H1 (cell line): ENCODE measurements around the gene PXK. TPM values are rescaled to one million over a fixed set of nuclear protein-coding genes. Genes with fewer than 3 reads are reported as not detected.

Experiments
- BACH1 ChIP-seq: IDR thresholded peaks from 2 replicates; pipeline ENCODE4 v1.6.1; 2012; ENCODE audit warnings: low read length, improper control_type of control experiment
- BCL11A ChIP-seq, 2 experiments: IDR thresholded peaks; one replicate each; pipeline ENCODE4 v1.6.1; 2011; ENCODE audit warnings: low read depth in 2 of 2, low read length in 2 of 2, mild to moderate bottlenecking in 2 of 2
- GABPA ChIP-seq: IDR thresholded peaks from 2 replicates; pipeline ENCODE4 v1.6.1; 2011; ENCODE audit warnings: mild to moderate bottlenecking, low read length, moderate library complexity, borderline replicate concordance; ENCODE audit not compliant: insufficient read depth
- HDAC6 ChIP-seq: IDR thresholded peaks from one replicate; pipeline ENCODE4 v1.7.1; 2012; ENCODE audit warnings: low read depth, mild to moderate bottlenecking, inconsistent platforms, low read length, moderate library complexity
- KDM4A ChIP-seq: IDR thresholded peaks from one replicate; pipeline ENCODE4 v1.7.1; 2012; ENCODE audit warnings: low read depth, mild to moderate bottlenecking, moderate library complexity, low read length, inconsistent platforms; ENCODE audit not compliant: severe bottlenecking
- NRF1 ChIP-seq: IDR thresholded peaks from 2 replicates; pipeline ENCODE4 v1.6.1; 2011; ENCODE audit warnings: mild to moderate bottlenecking, low read depth, low read length, improper control_type of control experiment
- POLR2A ChIP-seq, 2 experiments: IDR thresholded peaks; 1 replicate in 1 of 2; 2 replicates in 1 of 2; pipeline ENCODE4 v1.6.1; 2011; ENCODE audit warnings: low read depth in 2 of 2, low read length in 2 of 2, mild to moderate bottlenecking in 2 of 2; ENCODE audit errors: control extremely low read depth in 1 of 2
- SIRT6 ChIP-seq: IDR thresholded peaks from one replicate; pipeline ENCODE4 v1.7.1; 2012; ENCODE audit warnings: low read length, inconsistent platforms
- SIX5 ChIP-seq: IDR thresholded peaks from 2 replicates; pipeline ENCODE4 v1.6.1; 2011; ENCODE audit warnings: mild to moderate bottlenecking, low read depth, low read length
- ZNF274 ChIP-seq: IDR thresholded peaks from 2 replicates; pipeline ENCODE4 v1.7.0; 2012; ENCODE audit warnings: low read length, borderline replicate concordance; ENCODE audit errors: extremely low read depth
- polyA plus RNA-seq, 7 experiments: library from polyadenylated mRNA; depleted of rRNA in 3 of 7; stranded (reverse) in 5 of 7; unstranded in 2 of 7; fragments of >200 nt in 5 of 7; fragments of 200-250 nt in 2 of 7; gene quantifications; 1 replicate in 5 of 7; 2 replicates in 1 of 7; 4 replicates in 1 of 7; pipeline versions ENCODE4 v1.2.1 to v1.2.3, GENCODE V29; 2011 to 2013; ENCODE audit warnings: missing spikeins in 2 of 7, mixed read lengths in 2 of 7
- total RNA-seq: library from RNA; stranded (reverse); fragmentation: NEBNext Ultra II Directional; extraction: Animal tissue kit (Norgen Biotek cat#: 25700); gene quantifications from 2 replicates; pipeline ENCODE4 v1.2.1, GENCODE V29; 2021
- TF ChIP-seq, protein P1 (sequence below): fragments of 300-600 bp; sonication (generic); IDR thresholded peaks from 2 replicates; pipeline ENCODE4 v1.7.1; 2012; ENCODE audit warnings: low read length, moderate library complexity, mild to moderate bottlenecking, inconsistent platforms; ENCODE audit not compliant: insufficient replicate concordance
- TF ChIP-seq, protein P2 (sequence below): IDR thresholded peaks from 2 replicates; pipeline ENCODE4 v1.6.1; 2011; ENCODE audit warnings: low read length, improper control_type of control experiment

PXK gene
- total and polyA plus RNA-seq, 2 of the 8 experiments (the other 6 are each of a cell fraction or from before 2014, with no cell fraction given), result 3.5 to 7.1 TPM

DNA sequence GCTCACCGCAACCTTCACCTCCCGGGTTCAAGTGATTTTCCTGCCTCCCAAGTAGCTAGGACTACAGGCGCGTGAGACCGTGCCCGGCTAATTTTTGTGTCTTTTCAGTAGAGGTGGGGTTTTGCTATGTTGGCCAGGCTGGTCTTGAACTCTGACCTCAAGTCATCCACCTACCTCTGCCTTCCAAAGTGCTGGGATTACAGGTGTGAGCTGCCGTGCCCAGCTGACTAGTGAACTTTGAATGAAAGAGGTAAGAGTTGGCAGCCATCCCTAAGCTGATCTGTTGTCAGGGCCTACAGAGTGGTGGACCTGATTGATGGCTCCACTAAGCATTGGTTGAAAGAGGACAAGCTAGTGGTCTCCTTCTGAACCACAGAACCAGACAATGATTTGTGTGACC is 15.3 kb downstream of the PXK start (continued):
- TF ChIP-seq, protein P1, sequence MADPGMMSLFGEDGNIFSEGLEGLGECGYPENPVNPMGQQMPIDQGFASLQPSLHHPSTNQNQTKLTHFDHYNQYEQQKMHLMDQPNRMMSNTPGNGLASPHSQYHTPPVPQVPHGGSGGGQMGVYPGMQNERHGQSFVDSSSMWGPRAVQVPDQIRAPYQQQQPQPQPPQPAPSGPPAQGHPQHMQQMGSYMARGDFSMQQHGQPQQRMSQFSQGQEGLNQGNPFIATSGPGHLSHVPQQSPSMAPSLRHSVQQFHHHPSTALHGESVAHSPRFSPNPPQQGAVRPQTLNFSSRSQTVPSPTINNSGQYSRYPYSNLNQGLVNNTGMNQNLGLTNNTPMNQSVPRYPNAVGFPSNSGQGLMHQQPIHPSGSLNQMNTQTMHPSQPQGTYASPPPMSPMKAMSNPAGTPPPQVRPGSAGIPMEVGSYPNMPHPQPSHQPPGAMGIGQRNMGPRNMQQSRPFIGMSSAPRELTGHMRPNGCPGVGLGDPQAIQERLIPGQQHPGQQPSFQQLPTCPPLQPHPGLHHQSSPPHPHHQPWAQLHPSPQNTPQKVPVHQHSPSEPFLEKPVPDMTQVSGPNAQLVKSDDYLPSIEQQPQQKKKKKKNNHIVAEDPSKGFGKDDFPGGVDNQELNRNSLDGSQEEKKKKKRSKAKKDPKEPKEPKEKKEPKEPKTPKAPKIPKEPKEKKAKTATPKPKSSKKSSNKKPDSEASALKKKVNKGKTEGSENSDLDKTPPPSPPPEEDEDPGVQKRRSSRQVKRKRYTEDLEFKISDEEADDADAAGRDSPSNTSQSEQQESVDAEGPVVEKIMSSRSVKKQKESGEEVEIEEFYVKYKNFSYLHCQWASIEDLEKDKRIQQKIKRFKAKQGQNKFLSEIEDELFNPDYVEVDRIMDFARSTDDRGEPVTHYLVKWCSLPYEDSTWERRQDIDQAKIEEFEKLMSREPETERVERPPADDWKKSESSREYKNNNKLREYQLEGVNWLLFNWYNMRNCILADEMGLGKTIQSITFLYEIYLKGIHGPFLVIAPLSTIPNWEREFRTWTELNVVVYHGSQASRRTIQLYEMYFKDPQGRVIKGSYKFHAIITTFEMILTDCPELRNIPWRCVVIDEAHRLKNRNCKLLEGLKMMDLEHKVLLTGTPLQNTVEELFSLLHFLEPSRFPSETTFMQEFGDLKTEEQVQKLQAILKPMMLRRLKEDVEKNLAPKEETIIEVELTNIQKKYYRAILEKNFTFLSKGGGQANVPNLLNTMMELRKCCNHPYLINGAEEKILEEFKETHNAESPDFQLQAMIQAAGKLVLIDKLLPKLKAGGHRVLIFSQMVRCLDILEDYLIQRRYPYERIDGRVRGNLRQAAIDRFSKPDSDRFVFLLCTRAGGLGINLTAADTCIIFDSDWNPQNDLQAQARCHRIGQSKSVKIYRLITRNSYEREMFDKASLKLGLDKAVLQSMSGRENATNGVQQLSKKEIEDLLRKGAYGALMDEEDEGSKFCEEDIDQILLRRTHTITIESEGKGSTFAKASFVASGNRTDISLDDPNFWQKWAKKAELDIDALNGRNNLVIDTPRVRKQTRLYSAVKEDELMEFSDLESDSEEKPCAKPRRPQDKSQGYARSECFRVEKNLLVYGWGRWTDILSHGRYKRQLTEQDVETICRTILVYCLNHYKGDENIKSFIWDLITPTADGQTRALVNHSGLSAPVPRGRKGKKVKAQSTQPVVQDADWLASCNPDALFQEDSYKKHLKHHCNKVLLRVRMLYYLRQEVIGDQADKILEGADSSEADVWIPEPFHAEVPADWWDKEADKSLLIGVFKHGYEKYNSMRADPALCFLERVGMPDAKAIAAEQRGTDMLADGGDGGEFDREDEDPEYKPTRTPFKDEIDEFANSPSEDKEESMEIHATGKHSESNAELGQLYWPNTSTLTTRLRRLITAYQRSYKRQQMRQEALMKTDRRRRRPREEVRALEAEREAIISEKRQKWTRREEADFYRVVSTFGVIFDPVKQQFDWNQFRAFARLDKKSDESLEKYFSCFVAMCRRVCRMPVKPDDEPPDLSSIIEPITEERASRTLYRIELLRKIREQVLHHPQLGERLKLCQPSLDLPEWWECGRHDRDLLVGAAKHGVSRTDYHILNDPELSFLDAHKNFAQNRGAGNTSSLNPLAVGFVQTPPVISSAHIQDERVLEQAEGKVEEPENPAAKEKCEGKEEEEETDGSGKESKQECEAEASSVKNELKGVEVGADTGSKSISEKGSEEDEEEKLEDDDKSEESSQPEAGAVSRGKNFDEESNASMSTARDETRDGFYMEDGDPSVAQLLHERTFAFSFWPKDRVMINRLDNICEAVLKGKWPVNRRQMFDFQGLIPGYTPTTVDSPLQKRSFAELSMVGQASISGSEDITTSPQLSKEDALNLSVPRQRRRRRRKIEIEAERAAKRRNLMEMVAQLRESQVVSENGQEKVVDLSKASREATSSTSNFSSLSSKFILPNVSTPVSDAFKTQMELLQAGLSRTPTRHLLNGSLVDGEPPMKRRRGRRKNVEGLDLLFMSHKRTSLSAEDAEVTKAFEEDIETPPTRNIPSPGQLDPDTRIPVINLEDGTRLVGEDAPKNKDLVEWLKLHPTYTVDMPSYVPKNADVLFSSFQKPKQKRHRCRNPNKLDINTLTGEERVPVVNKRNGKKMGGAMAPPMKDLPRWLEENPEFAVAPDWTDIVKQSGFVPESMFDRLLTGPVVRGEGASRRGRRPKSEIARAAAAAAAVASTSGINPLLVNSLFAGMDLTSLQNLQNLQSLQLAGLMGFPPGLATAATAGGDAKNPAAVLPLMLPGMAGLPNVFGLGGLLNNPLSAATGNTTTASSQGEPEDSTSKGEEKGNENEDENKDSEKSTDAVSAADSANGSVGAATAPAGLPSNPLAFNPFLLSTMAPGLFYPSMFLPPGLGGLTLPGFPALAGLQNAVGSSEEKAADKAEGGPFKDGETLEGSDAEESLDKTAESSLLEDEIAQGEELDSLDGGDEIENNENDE, result no peak
- TF ChIP-seq ZNF274 (no peak), BCL11A (IDR thresholded peaks at IDR 0.05; ENCODE audit: low read depth in 2 of 2, low read length in 2 of 2) (no peak), BACH1 (no peak), HDAC6 (no peak), SIX5 (no peak), SIRT6 (no peak), POLR2A (IDR thresholded peaks at IDR 0.05; ENCODE audit: control extremely low read depth in 1 of 2, low read depth in 2 of 2, low read length in 2 of 2) (no peak), NRF1 (no peak), GABPA (no peak), KDM4A (no peak)
- TF ChIP-seq, protein P2, sequence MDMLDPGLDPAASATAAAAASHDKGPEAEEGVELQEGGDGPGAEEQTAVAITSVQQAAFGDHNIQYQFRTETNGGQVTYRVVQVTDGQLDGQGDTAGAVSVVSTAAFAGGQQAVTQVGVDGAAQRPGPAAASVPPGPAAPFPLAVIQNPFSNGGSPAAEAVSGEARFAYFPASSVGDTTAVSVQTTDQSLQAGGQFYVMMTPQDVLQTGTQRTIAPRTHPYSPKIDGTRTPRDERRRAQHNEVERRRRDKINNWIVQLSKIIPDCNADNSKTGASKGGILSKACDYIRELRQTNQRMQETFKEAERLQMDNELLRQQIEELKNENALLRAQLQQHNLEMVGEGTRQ, result no peak
